K562 (cell line): ENCODE measurements around the gene SLC25A21. TPM values are rescaled to one million over a fixed set of nuclear protein-coding genes. Genes with fewer than 3 reads are reported as not detected.
"Not testable (repeated sequence)": the region's sequence is repeated elsewhere in the genome, so short reads cannot be mapped to it uniquely, and the experiment has no call there.

Source experiments
- ATAC-seq: fragments of 200-7000 bp; cut with Tn5 transposase; 3 replicates; pipeline ENCODE4 v1.9.1; 2020; ENCODE audit warnings: moderate library complexity
- BruUV-seq: library from RNA; stranded (reverse); fragments of 400-500 nt; replicated peaks from 2 replicates; lab custom pipeline; 2021; lab: Mats Ljungman, UMichigan
- CTCF ChIA-PET: fragments of 300-600 bp; formaldehyde crosslinking; extraction: SDS; loops from one replicate; lab custom pipeline; 2021; ENCODE audit warnings: low intra/inter-chr PET ratio; lab: Yijun Ruan, JAX
- POLR2A ChIA-PET: fragments of 300-600, 350-650 bp; sonication (Branson Sonifier 250); formaldehyde crosslinking; extraction: SDS; loops from one replicate; lab custom pipeline; 2021; ENCODE audit warnings: antibody characterized with exemption, inconsistent platforms; lab: Yijun Ruan, JAX
- DNase-seq, 4 experiments: peaks; one replicate each; pipeline versions ENCODE4 v3.0.0 to v3.0.0-alpha.2; 2011 to 2018; ENCODE audit warnings: low spot score in 3 of 4, mixed read lengths in 3 of 4; ENCODE audit errors: extremely low read depth in 1 of 4
- FAIRE-seq: peaks from 2 replicates; lab custom pipeline; 2011; peaks lifted over from hg19 to GRCh38; lab: Jason Lieb, UNC
- H2AFZ ChIP-seq: 2 replicates; pipeline ENCODE4 v1.6.0; 2011; ENCODE audit warnings: low read depth, low read length, control low read depth, inconsistent platforms
- H3K27ac ChIP-seq: fragments of 200-600 bp; 3 replicates; pipeline ENCODE4 v1.8.0; 2011; ENCODE audit warnings: low read depth, mild to moderate bottlenecking, control low read depth, inconsistent platforms, low read length, moderate library complexity, mixed read lengths; ENCODE audit errors: extremely low read depth
- H3K27me3 ChIP-seq, 2 experiments: fragments of 300-600 bp in 1 of 2; 2 replicates in 1 of 2; 3 replicates in 1 of 2; pipeline versions ENCODE4 v1.6.0 to v1.8.0; 2011; ENCODE audit warnings: inconsistent platforms in 2 of 2, low read length in 2 of 2, mild to moderate bottlenecking in 1 of 2, mixed read lengths in 1 of 2, moderate library complexity in 1 of 2; ENCODE audit not compliant: control insufficient read depth in 2 of 2, insufficient read depth in 2 of 2
- H3K36me3 ChIP-seq: fragments of 300-600 bp; 3 replicates; pipeline ENCODE4 v1.8.0; 2011; ENCODE audit warnings: mild to moderate bottlenecking, low read length, inconsistent platforms; ENCODE audit not compliant: control insufficient read depth, insufficient read depth
- H3K4me1 ChIP-seq, 2 experiments: fragments of 200-600 bp in 1 of 2; replicated peaks in 1 of 2; 2 replicates in 1 of 2; 3 replicates in 1 of 2; pipeline versions ENCODE4 v1.5.1 to v1.8.0; 2011; ENCODE audit warnings: inconsistent platforms in 2 of 2, low read length in 2 of 2, mild to moderate bottlenecking in 1 of 2, mixed read lengths in 1 of 2, moderate library complexity in 1 of 2; ENCODE audit not compliant: control insufficient read depth in 2 of 2, insufficient read depth in 2 of 2
- H3K4me2 ChIP-seq: 2 replicates; pipeline ENCODE4 v1.6.1; 2011; ENCODE audit warnings: low read length, control low read depth, inconsistent platforms, mixed read lengths; ENCODE audit not compliant: insufficient read depth
- H3K4me3 ChIP-seq: fragments of 200-600 bp; sonication (generic), shearing (Covaris generic); 2 replicates; pipeline ENCODE4 v1.5.1; 2016; ENCODE audit warnings: control low read depth, inconsistent platforms
- H3K79me2 ChIP-seq: fragments of 200-600 bp; 3 replicates; pipeline ENCODE4 v1.8.0; 2011; ENCODE audit warnings: low read length, inconsistent platforms; ENCODE audit not compliant: control insufficient read depth, insufficient read depth
- H3K9ac ChIP-seq, 2 experiments: 2 replicates each; pipeline versions ENCODE4 v1.6.0 to v1.6.1; 2011; ENCODE audit warnings: low read depth in 2 of 2, low read length in 2 of 2, control low read depth in 1 of 2, inconsistent platforms in 1 of 2, mild to moderate bottlenecking in 1 of 2, mixed read lengths in 1 of 2; ENCODE audit not compliant: insufficient read depth in 1 of 2
- H3K9me1 ChIP-seq: one replicate; pipeline ENCODE4 v1.6.0; 2011; ENCODE audit warnings: inconsistent platforms, mild to moderate bottlenecking, low read length, moderate library complexity; ENCODE audit not compliant: control insufficient read depth, insufficient read depth
- H3K9me3 ChIP-seq: replicated peaks from 2 replicates; pipeline ENCODE4 v1.5.1; 2011; ENCODE audit warnings: low read depth, low read length, inconsistent platforms; ENCODE audit not compliant: control insufficient read depth, insufficient read depth
- H4K20me1 ChIP-seq: replicated peaks from 2 replicates; pipeline ENCODE4 v1.6.1; 2011; ENCODE audit warnings: low read length, inconsistent platforms, mixed read lengths; ENCODE audit not compliant: control insufficient read depth, insufficient read depth
- KAT7 ChIP-seq: sonication (generic); formaldehyde crosslinking; IDR thresholded peaks from 2 replicates; pipeline ENCODE4 v1.8.0; 2022; ENCODE audit warnings: missing genetic modification reagents, mild to moderate bottlenecking, borderline replicate concordance
- PPARD ChIP-seq: fragments of 250-450 bp; sonication (Bioruptor Pico); IDR thresholded peaks from 2 replicates; pipeline ENCODE4 v1.8.0; 2022; ENCODE audit warnings: inconsistent platforms, mild to moderate bottlenecking, moderate library complexity
- SETDB1 ChIP-seq: IDR thresholded peaks from one replicate; pipeline ENCODE4 v1.6.1; 2012; ENCODE audit warnings: low read length, control low read depth, inconsistent platforms
- SOX6 ChIP-seq: fragments of 450-650 bp; IDR thresholded peaks from 2 replicates; pipeline ENCODE4 v1.6.1; 2014; ENCODE audit warnings: mild to moderate bottlenecking
- in situ Hi-C: fragments of 300-500 bp; cut with MboI; formaldehyde crosslinking; loops from 4 replicates; pipeline ENCODE4 v1.15.0; 2018; ENCODE audit warnings: inconsistent platforms, mixed read lengths
- intact Hi-C: fragments of 100-400 bp; cut with micrococcal nuclease; formaldehyde crosslinking; loops from 2 replicates; pipeline ENCODE4 v1.14.2; 2022
- polyA plus RNA-seq, 8 experiments: library from polyadenylated mRNA; depleted of rRNA in 4 of 8; stranded (reverse) in 5 of 8; unstranded in 3 of 8; fragments of >200 nt; fragmentation: Nextera tagmentation in 2 of 8; fragmentation: Illumina TruSeq in 1 of 8; extraction: Ambion mirVana in 2 of 8; extraction: Trizol in 1 of 8; gene quantifications; 2 replicates each; pipeline versions ENCODE4 v1.2.1 to v1.2.3, GENCODE V29; 2011 to 2014; ENCODE audit warnings: inconsistent platforms in 1 of 8, missing spikeins in 1 of 8
- total RNA-seq, 7 experiments: library from RNA; depleted of rRNA in 6 of 7; stranded (reverse); fragments of >200 nt in 6 of 7; fragmentation: Illumina TruSeq in 2 of 7; extraction: Trizol in 2 of 7; gene quantifications; 2 replicates each; pipeline versions ENCODE4 v1.2.1 to v1.2.3, GENCODE V29; 2011 to 2021; ENCODE audit warnings: low replicate concordance in 1 of 7
- TF ChIP-seq, protein P1 (sequence below): sonication (generic); formaldehyde crosslinking; IDR thresholded peaks from 2 replicates; pipeline ENCODE4 v1.4.0; 2020; ENCODE audit warnings: mild to moderate bottlenecking, missing genetic modification reagents

SLC25A21 gene
- total and polyA plus RNA-seq, 9 of the 15 experiments (the other 6 are each of a cell fraction or from before 2014, with no cell fraction given), result 15.2 to 46.7 (median 28.7) TPM

DNA sequence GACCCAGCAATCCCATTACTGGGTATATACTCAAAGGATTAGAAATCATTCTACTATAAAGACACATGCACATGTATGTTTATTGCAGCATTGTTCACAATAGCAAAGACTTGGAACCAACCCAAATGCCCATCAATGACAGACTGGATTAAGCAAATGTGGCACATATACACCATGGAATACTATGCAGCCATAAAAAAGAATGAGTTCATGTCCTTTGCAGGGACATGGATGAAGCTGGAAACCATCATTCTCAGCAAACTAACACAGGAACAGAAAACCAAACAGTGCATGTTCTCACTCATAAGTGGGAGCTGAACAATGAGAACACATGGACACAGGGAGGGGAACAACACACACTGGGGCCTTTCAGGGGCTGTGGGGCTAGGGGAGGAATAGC lies 310.2 kb downstream of the SLC25A21 start:
- H3K9me3 ChIP-seq, POLR2A ChIA-PET, DNase-seq, H3K79me2 ChIP-seq, H3K27ac ChIP-seq, H3K27me3 ChIP-seq, H3K4me2 ChIP-seq, H3K9ac ChIP-seq, H3K4me1 ChIP-seq, H2AFZ ChIP-seq, H4K20me1 ChIP-seq, FAIRE-seq, BruUV-seq, CTCF ChIA-PET, in situ Hi-C loops, H3K9me1 ChIP-seq, H3K4me3 ChIP-seq, ATAC-seq, intact Hi-C loops, H3K36me3 ChIP-seq: not testable (repeated sequence)

DNA sequence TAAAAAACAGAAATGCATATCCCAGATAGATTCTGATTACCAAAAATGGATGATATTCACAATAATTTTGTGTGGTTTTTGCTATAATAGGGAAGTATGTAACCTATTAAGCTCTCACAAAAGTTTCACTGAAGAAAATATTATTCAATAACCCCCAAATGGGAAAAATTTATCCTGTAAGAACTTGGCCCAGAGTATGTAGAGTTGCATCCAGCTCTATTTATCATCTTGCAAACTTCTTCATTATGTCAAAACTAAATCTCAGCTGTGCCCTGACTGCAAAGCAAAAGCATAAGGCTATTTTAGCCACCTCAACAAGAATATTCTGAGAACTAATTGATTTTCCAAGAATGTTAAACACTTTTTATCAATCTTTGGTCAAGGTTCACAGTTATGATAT lies 311.6 kb downstream of the SLC25A21 start:
- Histone ChIP-seq H3K27ac (no peak overlapping the region), H4K20me1 (0 out of 2 replicates have a peak, but pooled peaks cover 6% of the 10 kb centered on the region), H3K79me2 (no peaks in the 10 kb centered on the region), H3K4me3 (no peak overlapping the region), H3K4me1 (no peaks in the 10 kb centered on the region), H3K4me2 (no peak overlapping the region), H2AFZ (no peak overlapping the region), H3K36me3 (no peaks in the 10 kb centered on the region), H3K27me3 (no peaks in the 10 kb centered on the region), H3K9ac (no peak overlapping the region), H3K9me1 (no peaks in the 10 kb centered on the region), H3K9me3 (no peaks in the 10 kb centered on the region)
- ChIA-PET CTCF (no interaction called here), POLR2A (no interaction called here)
- ATAC-seq (no peak), DNase-seq (no peak), FAIRE-seq (no peak)
- in situ Hi-C loops, result no loop called here
- intact Hi-C loops, result no loop called here
- no TSS peak for BruUV-seq
- TF ChIP-seq SOX6, result no peak
- TF ChIP-seq, protein P1, sequence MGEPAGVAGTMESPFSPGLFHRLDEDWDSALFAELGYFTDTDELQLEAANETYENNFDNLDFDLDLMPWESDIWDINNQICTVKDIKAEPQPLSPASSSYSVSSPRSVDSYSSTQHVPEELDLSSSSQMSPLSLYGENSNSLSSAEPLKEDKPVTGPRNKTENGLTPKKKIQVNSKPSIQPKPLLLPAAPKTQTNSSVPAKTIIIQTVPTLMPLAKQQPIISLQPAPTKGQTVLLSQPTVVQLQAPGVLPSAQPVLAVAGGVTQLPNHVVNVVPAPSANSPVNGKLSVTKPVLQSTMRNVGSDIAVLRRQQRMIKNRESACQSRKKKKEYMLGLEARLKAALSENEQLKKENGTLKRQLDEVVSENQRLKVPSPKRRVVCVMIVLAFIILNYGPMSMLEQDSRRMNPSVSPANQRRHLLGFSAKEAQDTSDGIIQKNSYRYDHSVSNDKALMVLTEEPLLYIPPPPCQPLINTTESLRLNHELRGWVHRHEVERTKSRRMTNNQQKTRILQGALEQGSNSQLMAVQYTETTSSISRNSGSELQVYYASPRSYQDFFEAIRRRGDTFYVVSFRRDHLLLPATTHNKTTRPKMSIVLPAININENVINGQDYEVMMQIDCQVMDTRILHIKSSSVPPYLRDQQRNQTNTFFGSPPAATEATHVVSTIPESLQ, result no peak
- TF ChIP-seq KAT7, result no peak
- TF ChIP-seq SETDB1, result no peak
- TF ChIP-seq PPARD (CRISPR knock-in tag), result no peak
- TF ChIP-seq, all 486 proteins: peak for 0
